HEK293 (cell line): ENCODE measurements around the gene IL18RAP.

Experiments
- CTCF ChIA-PET: fragments of 350-600 bp; formaldehyde crosslinking; extraction: SDS; loops from one replicate; lab custom pipeline; 2021; ENCODE audit warnings: antibody characterized with exemption; lab: Yijun Ruan, JAX
- POLR2A ChIA-PET: fragments of 300-600 bp; formaldehyde crosslinking; extraction: SDS; loops from one replicate; lab custom pipeline; 2020; ENCODE audit warnings: antibody characterized with exemption, inconsistent platforms; lab: Yijun Ruan, JAX
- H3K27ac ChIP-seq: fragments of 200-500 bp; sonication (Bioruptor generic); 2 replicates; pipeline ENCODE4 v1.5.1; 2014; ENCODE audit warnings: low read depth, low read length, control low read depth, inconsistent platforms; ENCODE audit errors: extremely low read depth
- H3K36me3 ChIP-seq, 2 experiments: fragments of 200-500 bp in 1 of 2; sonication (Bioruptor generic) in 1 of 2; 1 replicate in 1 of 2; 2 replicates in 1 of 2; pipeline ENCODE4 v1.5.1; 2014 to 2017; ENCODE audit warnings: inconsistent platforms in 2 of 2, low read length in 2 of 2; ENCODE audit not compliant: control insufficient read depth in 2 of 2, insufficient read depth in 1 of 2
- H3K4me1 ChIP-seq: fragments of 200-500 bp; sonication (Bioruptor generic); 2 replicates; pipeline ENCODE4 v1.5.1; 2014; ENCODE audit warnings: mild to moderate bottlenecking, low read length, inconsistent platforms; ENCODE audit not compliant: control insufficient read depth, insufficient read depth
- H3K4me3 ChIP-seq: 2 replicates; pipeline ENCODE4 v1.5.1; 2011; ENCODE audit warnings: low read depth, mild to moderate bottlenecking, control low read depth, low read length, moderate library complexity
- H3K9me3 ChIP-seq: fragments of 200-500 bp; sonication (Bioruptor generic); 2 replicates; pipeline ENCODE4 v1.5.1; 2014; ENCODE audit warnings: low read depth, low read length, inconsistent platforms; ENCODE audit not compliant: control insufficient read depth, insufficient read depth
- ELK4 ChIP-seq: IDR thresholded peaks from 2 replicates; pipeline ENCODE4 v1.6.1; 2011; ENCODE audit warnings: mild to moderate bottlenecking, low read depth, low read length, borderline replicate concordance
- GLIS2 ChIP-seq: fragments of 450-650 bp; formaldehyde crosslinking; IDR thresholded peaks from 2 replicates; pipeline ENCODE4 v1.5.1; 2016; ENCODE audit warnings: missing biosample characterization, missing genetic modification characterization
- KLF16 ChIP-seq: fragments of 450-650 bp; formaldehyde crosslinking; IDR thresholded peaks from 2 replicates; pipeline ENCODE4 v1.5.1; 2017; ENCODE audit warnings: missing biosample characterization, missing genetic modification characterization
- PRDM6 ChIP-seq: fragments of 450-650 bp; formaldehyde crosslinking; IDR thresholded peaks from 2 replicates; pipeline ENCODE4 v1.5.1; 2017; ENCODE audit warnings: missing biosample characterization, missing genetic modification characterization
- SETDB1 ChIP-seq: IDR thresholded peaks from one replicate; pipeline ENCODE4 v1.6.1; 2017; ENCODE audit warnings: mild to moderate bottlenecking, low read length, moderate library complexity, mixed read lengths; ENCODE audit not compliant: insufficient read length
- TSHZ1 ChIP-seq: fragments of 450-650 bp; formaldehyde crosslinking; IDR thresholded peaks from 2 replicates; pipeline ENCODE4 v1.5.1; 2016; ENCODE audit warnings: missing biosample characterization, missing genetic modification characterization, borderline replicate concordance
- ZBTB1 ChIP-seq: fragments of 450-650 bp; formaldehyde crosslinking; IDR thresholded peaks from 2 replicates; pipeline ENCODE4 v1.5.1; 2016; ENCODE audit warnings: missing biosample characterization, missing genetic modification characterization
- ZBTB11 ChIP-seq: fragments of 450-650 bp; formaldehyde crosslinking; conservative IDR thresholded peaks from 2 replicates; pipeline ENCODE4 v1.5.1; 2016; ENCODE audit warnings: low read depth, missing biosample characterization, missing genetic modification characterization
- ZNF140 ChIP-seq: fragments of 450-650 bp; formaldehyde crosslinking; IDR thresholded peaks from 2 replicates; pipeline ENCODE4 v1.5.1; 2016; ENCODE audit warnings: missing biosample characterization, missing genetic modification characterization
- ZNF169 ChIP-seq: fragments of 450-650 bp; formaldehyde crosslinking; IDR thresholded peaks from 2 replicates; pipeline ENCODE4 v1.5.1; 2016; ENCODE audit warnings: missing biosample characterization, missing genetic modification characterization
- ZNF202 ChIP-seq: fragments of 450-650 bp; formaldehyde crosslinking; IDR thresholded peaks from 2 replicates; pipeline ENCODE4 v1.5.1; 2016; ENCODE audit warnings: missing biosample characterization, missing genetic modification characterization, borderline replicate concordance
- ZNF341 ChIP-seq: fragments of 450-650 bp; formaldehyde crosslinking; IDR thresholded peaks from 2 replicates; pipeline ENCODE4; 2016; ENCODE audit warnings: low read depth, missing biosample characterization, missing genetic modification characterization
- ZNF48 ChIP-seq: fragments of 450-650 bp; formaldehyde crosslinking; IDR thresholded peaks from 2 replicates; pipeline ENCODE4 v1.5.1; 2016; ENCODE audit warnings: missing biosample characterization, missing genetic modification characterization
- ZNF558 ChIP-seq: fragments of 450-650 bp; formaldehyde crosslinking; IDR thresholded peaks from 2 replicates; pipeline ENCODE4 v1.5.1; 2016; ENCODE audit warnings: missing biosample characterization, missing genetic modification characterization
- ZNF664 ChIP-seq: fragments of 450-650 bp; formaldehyde crosslinking; IDR thresholded peaks from 2 replicates; pipeline ENCODE4 v1.5.1; 2016; ENCODE audit warnings: missing biosample characterization, missing genetic modification characterization
- ZNF791 ChIP-seq: fragments of 450-650 bp; formaldehyde crosslinking; IDR thresholded peaks from 2 replicates; pipeline ENCODE4 v1.5.1; 2016; ENCODE audit warnings: missing biosample characterization, missing genetic modification characterization
- ZNF837 ChIP-seq: fragments of 450-650 bp; formaldehyde crosslinking; IDR thresholded peaks from 2 replicates; pipeline ENCODE4 v1.5.1; 2016; ENCODE audit warnings: missing biosample characterization, missing genetic modification characterization

IL18RAP gene

GRCh38 chr2:102410952-102411351 lies 12.0 kb upstream of the IL18RAP start (continued):
- no peak for TF ChIP-seq ELK4
- TF ChIP-seq TSHZ1 (tag by site-specific recombination), result no peak
- no peak for TF ChIP-seq ZBTB1 (tag by site-specific recombination)
- no peak for TF ChIP-seq ZNF341 (tag by site-specific recombination)
- no peak for TF ChIP-seq ZNF48 (tag by site-specific recombination)
- no peak for TF ChIP-seq PRDM6 (tag by site-specific recombination)
- TF ChIP-seq ZNF664, result no peak
- TF ChIP-seq ZNF558 (tag by site-specific recombination), result no peak

GRCh38 chr2:102412199-102412598 lies 10.8 kb upstream of the IL18RAP start:
- Histone ChIP-seq H3K36me3 (no peaks in the 10 kb centered on the region), H3K9me3 (no peaks in the 10 kb centered on the region), H3K4me1 (no peaks in the 10 kb centered on the region), H3K4me3 (no peak overlapping the region), H3K27ac (no peak overlapping the region)
- ChIA-PET CTCF (no interaction called here), POLR2A (no interaction called here)
- TF ChIP-seq ZNF140, result no peak
- peak; percentile 94 for TF ChIP-seq SETDB1
- no peak for TF ChIP-seq GLIS2
- no peak for TF ChIP-seq ZNF791 (tag by site-specific recombination)

GRCh38 chr2:102417946-102418345 lies 5.0 kb upstream of the IL18RAP start:
- no peaks in the 10 kb centered on the region for H3K36me3 ChIP-seq
- H3K27ac ChIP-seq, result no peak overlapping the region
- H3K4me1 ChIP-seq, result no peaks in the 10 kb centered on the region
- no peak overlapping the region for H3K4me3 ChIP-seq
- no peaks in the 10 kb centered on the region for H3K9me3 ChIP-seq
- ChIA-PET CTCF (no interaction called here), POLR2A (no interaction called here)
- no peak for TF ChIP-seq KLF16 (tag by site-specific recombination)
- TF ChIP-seq ZNF837 (tag by site-specific recombination), result no peak
- no peak for TF ChIP-seq ZNF791 (tag by site-specific recombination)

GRCh38 chr2:102418421-102418961 lies 4.5 kb upstream of the IL18RAP start:
- Histone ChIP-seq H3K4me3 (no peak overlapping the region), H3K9me3 (no peaks in the 10 kb centered on the region), H3K4me1 (no peaks in the 10 kb centered on the region), H3K27ac (no peak overlapping the region), H3K36me3 (no peaks in the 10 kb centered on the region)
- TF ChIP-seq ZBTB11 (no peak), ZNF202 (no peak), ZNF169 (no peak)
- CTCF ChIA-PET, result interaction anchor here (0.7 kb wide), 1 partner anchor 9 kb away, joined by 3 read pairs; no protein-coding TSS in a partner anchor
- POLR2A ChIA-PET, result no interaction called here
